GM12878 (cell line): ENCODE measurements around the gene SLC39A1. TPM values are rescaled to one million over a fixed set of nuclear protein-coding genes. Genes with fewer than 3 reads are reported as not detected.

ENCODE experiments used
- BHLHE40 ChIP-seq, 2 experiments: fragments of 450-650 bp in 1 of 2; IDR thresholded peaks; 2 replicates each; pipeline ENCODE4 v1.6.1; 2011 to 2017; ENCODE audit warnings: low read depth in 2 of 2, borderline replicate concordance in 1 of 2, improper control_type of control experiment in 1 of 2, low read length in 1 of 2, mild to moderate bottlenecking in 1 of 2
- CHD2 ChIP-seq: IDR thresholded peaks from 2 replicates; pipeline ENCODE4 v1.6.1; 2011; ENCODE audit warnings: low read depth, low read length, improper control_type of control experiment, borderline replicate concordance
- CREB1 ChIP-seq: IDR thresholded peaks from 2 replicates; pipeline ENCODE4 v1.6.1; 2012; ENCODE audit warnings: low read depth, mild to moderate bottlenecking, inconsistent platforms
- DPF2 ChIP-seq: fragments of 450-650 bp; IDR thresholded peaks from 2 replicates; pipeline ENCODE4 v1.6.1; 2017; ENCODE audit warnings: mild to moderate bottlenecking
- EGR1 ChIP-seq, 2 experiments: IDR thresholded peaks; 1 replicate in 1 of 2; 2 replicates in 1 of 2; pipeline ENCODE4 v1.6.1; 2011 to 2012; ENCODE audit warnings: low read depth in 2 of 2, low read length in 2 of 2, borderline replicate concordance in 1 of 2, mild to moderate bottlenecking in 1 of 2, moderate library complexity in 1 of 2
- FOXK2 ChIP-seq: fragments of 450-650 bp; IDR thresholded peaks from 2 replicates; pipeline ENCODE4 v1.6.1; 2017; ENCODE audit warnings: mild to moderate bottlenecking, moderate library complexity
- FOXM1 ChIP-seq: IDR thresholded peaks from 2 replicates; pipeline ENCODE4 v1.6.1; 2012; ENCODE audit warnings: low read depth, mild to moderate bottlenecking, inconsistent platforms, low read length, moderate library complexity
- JUND ChIP-seq: IDR thresholded peaks from 2 replicates; pipeline ENCODE4 v1.6.1; 2012; ENCODE audit warnings: low read depth, mild to moderate bottlenecking, low read length, improper control_type of control experiment, moderate library complexity
- KAT2A ChIP-seq: conservative IDR thresholded peaks from 2 replicates; pipeline ENCODE4 v1.6.1; 2011; ENCODE audit warnings: low read depth, low read length; ENCODE audit not compliant: control insufficient read depth
- KDM1A ChIP-seq: fragments of 200-600 bp; sonication (generic); IDR thresholded peaks from 2 replicates; pipeline ENCODE4 v1.6.1; 2016; ENCODE audit warnings: borderline replicate concordance
- MTA2 ChIP-seq: fragments of 450-650 bp; IDR thresholded peaks from 2 replicates; pipeline ENCODE4 v1.6.1; 2016; ENCODE audit warnings: low read depth, mild to moderate bottlenecking, moderate library complexity
- MTA3 ChIP-seq: IDR thresholded peaks from 2 replicates; pipeline ENCODE4 v1.6.1; 2012; ENCODE audit warnings: low read length, inconsistent platforms, borderline replicate concordance
- NBN ChIP-seq: fragments of 450-650 bp; IDR thresholded peaks from 2 replicates; pipeline ENCODE4 v1.6.1; 2016
- NFIC ChIP-seq: IDR thresholded peaks from 2 replicates; pipeline ENCODE4 v1.6.1; 2012; ENCODE audit warnings: low read depth, mild to moderate bottlenecking, inconsistent platforms, low read length, moderate library complexity
- NFYB ChIP-seq: IDR thresholded peaks from 2 replicates; pipeline ENCODE4 v1.6.1; 2011; ENCODE audit warnings: low read depth, mild to moderate bottlenecking, low read length, improper control_type of control experiment, moderate library complexity; ENCODE audit not compliant: insufficient read depth
- PAX5 ChIP-seq: IDR thresholded peaks from 2 replicates; pipeline ENCODE4 v1.6.1; 2011; ENCODE audit warnings: low read depth, low read length, borderline replicate concordance
- POLR2A ChIP-seq: IDR thresholded peaks from 2 replicates; pipeline ENCODE4 v1.6.1; 2011; ENCODE audit warnings: low read depth, mild to moderate bottlenecking, low read length
- RCOR1 ChIP-seq: conservative IDR thresholded peaks from 2 replicates; pipeline ENCODE4 v1.6.1; 2012; ENCODE audit warnings: low read depth, low read length, improper control_type of control experiment
- RUNX3 ChIP-seq: IDR thresholded peaks from 2 replicates; pipeline ENCODE4 v1.6.1; 2012; ENCODE audit warnings: low read length, inconsistent platforms
- SIN3A ChIP-seq: IDR thresholded peaks from 2 replicates; pipeline ENCODE4 v1.6.1; 2012; ENCODE audit warnings: low read depth, low read length, improper control_type of control experiment
- SMAD1 ChIP-seq: fragments of 450-650 bp; IDR thresholded peaks from 2 replicates; pipeline ENCODE4 v1.6.1; 2018; ENCODE audit warnings: mild to moderate bottlenecking, low read depth; ENCODE audit not compliant: partially characterized antibody
- TCF3 ChIP-seq: IDR thresholded peaks from 2 replicates; pipeline ENCODE4 v1.6.1; 2012; ENCODE audit warnings: low read depth, mild to moderate bottlenecking, low read length, borderline replicate concordance; ENCODE audit not compliant: insufficient read depth
- ZNF217 ChIP-seq: fragments of 450-650 bp; IDR thresholded peaks from 2 replicates; pipeline ENCODE4 v1.6.1; 2017; ENCODE audit warnings: antibody characterized with exemption, mild to moderate bottlenecking
- ZNF622 ChIP-seq: fragments of 450-650 bp; IDR thresholded peaks from 2 replicates; pipeline ENCODE4 v1.6.1; 2017; ENCODE audit warnings: mild to moderate bottlenecking, inconsistent platforms
- polyA plus RNA-seq, 11 experiments: library from polyadenylated mRNA; depleted of rRNA in 4 of 11; unstranded in 6 of 11; stranded (reverse) in 5 of 11; fragments of >200 nt; fragmentation: Nextera tagmentation in 4 of 11; fragmentation: Illumina TruSeq in 1 of 11; extraction: Ambion mirVana in 4 of 11; extraction: Trizol in 1 of 11; gene quantifications; 1 replicate in 1 of 11; 2 replicates in 10 of 11; pipeline versions ENCODE4 v1.2.1 to v1.2.3, GENCODE V29; 2011 to 2016; ENCODE audit warnings: inconsistent platforms in 2 of 11, missing spikeins in 2 of 11, low read depth in 1 of 11
- total RNA-seq, 4 experiments: library from RNA; depleted of rRNA in 3 of 4; stranded (reverse); fragments of >200 nt in 3 of 4; fragmentation: Illumina TruSeq in 1 of 4; extraction: Trizol in 1 of 4; gene quantifications; 2 replicates each; pipeline versions ENCODE4 v1.2.1 to v1.2.3, GENCODE V29; 2013 to 2021
- TF ChIP-seq, protein P1 (sequence below): fragments of 450-650 bp; IDR thresholded peaks from 2 replicates; pipeline ENCODE4 v1.6.1; 2014; ENCODE audit warnings: mild to moderate bottlenecking
- TF ChIP-seq, protein P2 (sequence below): fragments of 450-650 bp; IDR thresholded peaks from 2 replicates; pipeline ENCODE4 v1.6.1; 2017; ENCODE audit warnings: low read depth, mild to moderate bottlenecking, moderate library complexity
- TF ChIP-seq, protein P3 (sequence below): fragments of 450-650 bp; IDR thresholded peaks from 2 replicates; pipeline ENCODE4 v1.6.1; 2018; ENCODE audit warnings: mild to moderate bottlenecking, low read depth, moderate library complexity; ENCODE audit not compliant: partially characterized antibody

SLC39A1 gene
- total and polyA plus RNA-seq, 10 of the 15 experiments (the other 5 are each of a cell fraction or from before 2014, with no cell fraction given) = 8.8 to 98.6 (median 72.4) TPM

- TF ChIP-seq KAT2A (no peak), POLR2A (peak; percentile 76), BHLHE40 (IDR thresholded peaks at IDR 0.05; ENCODE audit: borderline replicate concordance in 1 of 2, low read depth in 2 of 2, low read length in 1 of 2) (0 out of 4 replicates have a peak, but pooled peaks of 1 of the 2 experiments have one; percentile 6), NFYB (no peak), RCOR1 (no peak), NBN (peak; percentile 43), RUNX3 (no peak), JUND (no peak), SMAD1 (no peak), SIN3A (0 out of 2 replicates have a peak, but pooled peaks have one; percentile 37), FOXM1 (no peak), MTA2 (peak; percentile 35; the same call in 1 of the 2 replicates), FOXK2 (no peak; the same call in 1 of the 2 replicates), ZNF217 (no peak), MTA3 (no peak), DPF2 (no peak), NFIC (no peak), CREB1 (no peak), TCF3 (no peak), ZNF622 (no peak), PAX5 (peak; percentile 44; the same call in 1 of the 2 replicates), EGR1 (IDR thresholded peaks at IDR 0.05; ENCODE audit: borderline replicate concordance in 1 of 2, low read depth in 2 of 2, low read length in 2 of 2) (peak in 1 of 2 experiments; percentile 76; a peak in 1 of 3 replicates), KDM1A (no peak), CHD2 (peak; percentile 90)
- TF ChIP-seq, protein P1, sequence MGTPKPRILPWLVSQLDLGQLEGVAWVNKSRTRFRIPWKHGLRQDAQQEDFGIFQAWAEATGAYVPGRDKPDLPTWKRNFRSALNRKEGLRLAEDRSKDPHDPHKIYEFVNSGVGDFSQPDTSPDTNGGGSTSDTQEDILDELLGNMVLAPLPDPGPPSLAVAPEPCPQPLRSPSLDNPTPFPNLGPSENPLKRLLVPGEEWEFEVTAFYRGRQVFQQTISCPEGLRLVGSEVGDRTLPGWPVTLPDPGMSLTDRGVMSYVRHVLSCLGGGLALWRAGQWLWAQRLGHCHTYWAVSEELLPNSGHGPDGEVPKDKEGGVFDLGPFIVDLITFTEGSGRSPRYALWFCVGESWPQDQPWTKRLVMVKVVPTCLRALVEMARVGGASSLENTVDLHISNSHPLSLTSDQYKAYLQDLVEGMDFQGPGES = no peak
- TF ChIP-seq, protein P2, sequence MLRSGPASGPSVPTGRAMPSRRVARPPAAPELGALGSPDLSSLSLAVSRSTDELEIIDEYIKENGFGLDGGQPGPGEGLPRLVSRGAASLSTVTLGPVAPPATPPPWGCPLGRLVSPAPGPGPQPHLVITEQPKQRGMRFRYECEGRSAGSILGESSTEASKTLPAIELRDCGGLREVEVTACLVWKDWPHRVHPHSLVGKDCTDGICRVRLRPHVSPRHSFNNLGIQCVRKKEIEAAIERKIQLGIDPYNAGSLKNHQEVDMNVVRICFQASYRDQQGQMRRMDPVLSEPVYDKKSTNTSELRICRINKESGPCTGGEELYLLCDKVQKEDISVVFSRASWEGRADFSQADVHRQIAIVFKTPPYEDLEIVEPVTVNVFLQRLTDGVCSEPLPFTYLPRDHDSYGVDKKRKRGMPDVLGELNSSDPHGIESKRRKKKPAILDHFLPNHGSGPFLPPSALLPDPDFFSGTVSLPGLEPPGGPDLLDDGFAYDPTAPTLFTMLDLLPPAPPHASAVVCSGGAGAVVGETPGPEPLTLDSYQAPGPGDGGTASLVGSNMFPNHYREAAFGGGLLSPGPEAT = no peak; the same call in 1 of the 2 replicates
- TF ChIP-seq, protein P3, sequence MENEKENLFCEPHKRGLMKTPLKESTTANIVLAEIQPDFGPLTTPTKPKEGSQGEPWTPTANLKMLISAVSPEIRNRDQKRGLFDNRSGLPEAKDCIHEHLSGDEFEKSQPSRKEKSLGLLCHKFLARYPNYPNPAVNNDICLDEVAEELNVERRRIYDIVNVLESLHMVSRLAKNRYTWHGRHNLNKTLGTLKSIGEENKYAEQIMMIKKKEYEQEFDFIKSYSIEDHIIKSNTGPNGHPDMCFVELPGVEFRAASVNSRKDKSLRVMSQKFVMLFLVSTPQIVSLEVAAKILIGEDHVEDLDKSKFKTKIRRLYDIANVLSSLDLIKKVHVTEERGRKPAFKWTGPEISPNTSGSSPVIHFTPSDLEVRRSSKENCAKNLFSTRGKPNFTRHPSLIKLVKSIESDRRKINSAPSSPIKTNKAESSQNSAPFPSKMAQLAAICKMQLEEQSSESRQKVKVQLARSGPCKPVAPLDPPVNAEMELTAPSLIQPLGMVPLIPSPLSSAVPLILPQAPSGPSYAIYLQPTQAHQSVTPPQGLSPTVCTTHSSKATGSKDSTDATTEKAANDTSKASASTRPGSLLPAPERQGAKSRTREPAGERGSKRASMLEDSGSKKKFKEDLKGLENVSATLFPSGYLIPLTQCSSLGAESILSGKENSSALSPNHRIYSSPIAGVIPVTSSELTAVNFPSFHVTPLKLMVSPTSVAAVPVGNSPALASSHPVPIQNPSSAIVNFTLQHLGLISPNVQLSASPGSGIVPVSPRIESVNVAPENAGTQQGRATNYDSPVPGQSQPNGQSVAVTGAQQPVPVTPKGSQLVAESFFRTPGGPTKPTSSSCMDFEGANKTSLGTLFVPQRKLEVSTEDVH = peak; percentile 73
Observed at GRCh38 chr1:153958111-153958960, 5.0 kb downstream of the SLC39A1 start, which contains the start of gene CRTC2 (continued).
